Omental fat pad (tissue), 4 donors: ENCODE measurements around the gene TSNAXIP1. TPM values are rescaled to one million over a fixed set of nuclear protein-coding genes. Genes with fewer than 3 reads are reported as not detected.

Experiments
- ATAC-seq: fragments of 150-250 bp; one replicate; pipeline ENCODE4 v1.9.1; 2016; ENCODE audit warnings: mild to moderate bottlenecking, moderate library complexity; ENCODE audit not compliant: low FRiP score
- DNase-seq: peaks from one replicate; pipeline ENCODE4 v3.0.0-alpha.2; 2019; ENCODE audit warnings: low spot score
- CTCF ChIP-seq, 3 donors: fragments of 450-650 bp; IDR thresholded peaks; one replicate each; pipeline ENCODE4 v1.5.1; 2016 to 2017; ENCODE audit warnings: antibody characterized with exemption in 3 of 3, mild to moderate bottlenecking in 3 of 3, moderate library complexity in 2 of 3
- small RNA-seq: library from RNA; depleted of rRNA; stranded (forward); fragments of <200 nt; gene quantifications from one replicate; pipeline ENCODE3, GENCODE V24; 2016
- total RNA-seq, 4 donors: library from RNA; depleted of rRNA; stranded (reverse); fragments of >200 nt; gene quantifications; one replicate each; pipeline ENCODE4 v1.1.0, GENCODE V29; 2016

Gene TSNAXIP1
- total RNA-seq, 4 donors from 2014 or later, result 0.60 to 1.9 (median 1.1) TPM

- DNase-seq (no peak), ATAC-seq (no peak)
- TF ChIP-seq CTCF (IDR thresholded peaks at IDR 0.05), result no peak
Observed at GRCh38 chr16:67874372-67874771, 67.7 kb downstream of the TSNAXIP1 start.

DNA sequence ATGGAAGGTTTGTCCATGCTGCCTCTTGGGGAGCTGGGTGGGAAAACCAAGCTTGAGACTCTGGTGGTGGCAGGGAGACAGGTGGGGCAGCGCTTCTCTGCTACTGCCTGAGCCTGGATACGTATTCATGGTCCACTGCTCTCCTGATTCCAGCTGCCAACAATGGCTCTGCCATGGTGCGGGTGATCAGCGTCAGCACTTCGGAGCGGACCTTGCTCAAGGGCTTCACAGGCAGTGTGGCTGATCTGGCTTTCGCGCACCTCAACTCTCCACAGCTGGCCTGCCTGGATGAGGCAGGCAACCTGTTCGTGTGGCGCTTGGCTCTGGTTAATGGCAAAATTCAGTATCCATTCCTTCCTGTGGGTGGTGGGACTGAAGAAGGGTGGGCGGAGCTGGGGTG lies 70.4 kb downstream of the TSNAXIP1 start:
- DNase-seq, result no peak
- TF ChIP-seq CTCF (IDR thresholded peaks at IDR 0.05), result no peak

More for the DNA sequence above, 70.4 kb downstream of the TSNAXIP1 start:
- no peak for ATAC-seq

Small RNA genes lying within 50 kb of the gene (small RNA-seq; reads per million reads assigned to genes)
- gene AC040162.2, result not detected

Other genes with a start within 250 kb of the TSNAXIP1 start
- gene CTCF, start 244.4 kb upstream of the TSNAXIP1 start, total RNA-seq, result 10 to 100 TPM; 24.2 to 42.9 (median 28.2) TPM
- gene CARMIL2, start 161.7 kb upstream of the TSNAXIP1 start, total RNA-seq, result 1 to 10 TPM in 3 of 4 donors, under 1 TPM in 1; 0.93 to 7.6 (median 2.4) TPM
- gene ACD, start 146.6 kb upstream of the TSNAXIP1 start, total RNA-seq, result 10 to 100 TPM in 3 of 4 donors, 1 to 10 TPM in 1; 9.5 to 21.3 (median 18.4) TPM
- 10 to 100 TPM in 1 of 4 donors, 1 to 10 TPM in 3; 3.2 to 12.5 (median 4.6) TPM for gene PARD6A, start 145.9 kb upstream of the TSNAXIP1 start, total RNA-seq
- gene ENKD1, start 140.1 kb upstream of the TSNAXIP1 start, total RNA-seq, result 10 to 100 TPM in 3 of 4 donors, 1 to 10 TPM in 1; 7.7 to 17.8 (median 13.7) TPM
- 1 to 10 TPM; 5.0 to 8.3 (median 7.6) TPM for gene C16orf86, start 140.1 kb upstream of the TSNAXIP1 start, total RNA-seq
- 10 to 100 TPM; 10.9 to 25.2 (median 20.1) TPM for gene GFOD2, start 87.6 kb upstream of the TSNAXIP1 start, total RNA-seq
- gene RANBP10, start 329 bp upstream of the TSNAXIP1 start, total RNA-seq, result 1 to 10 TPM; 6.0 to 9.8 (median 8.3) TPM
- gene THAP11, start 35.4 kb downstream of the TSNAXIP1 start, total RNA-seq, result 10 to 100 TPM; 37.4 to 61.6 (median 48.3) TPM
- 100 to 1,000 TPM in 2 of 4 donors, 10 to 100 TPM in 2; 79.0 to 150 (median 110) TPM for gene NUTF2, start 40.0 kb downstream of the TSNAXIP1 start, total RNA-seq
- 100 to 1,000 TPM in 1 of 4 donors, 10 to 100 TPM in 3; 22.9 to 135 (median 37.8) TPM for gene CENPT, start 40.8 kb downstream of the TSNAXIP1 start, total RNA-seq
- 10 to 100 TPM; 27.3 to 92.2 (median 43.0) TPM for gene EDC4, start 66.2 kb downstream of the TSNAXIP1 start, total RNA-seq
- gene NRN1L, start 78.0 kb downstream of the TSNAXIP1 start, total RNA-seq, result 1 to 10 TPM in 2 of 4 donors, not detected in 2; 3.0 to 5.5 TPM
- 10 to 100 TPM; 16.1 to 24.6 (median 19.9) TPM for gene PSKH1, start 86.4 kb downstream of the TSNAXIP1 start, total RNA-seq
- gene CTRL, start 125.0 kb downstream of the TSNAXIP1 start, total RNA-seq, result 1 to 10 TPM in 3 of 4 donors, under 1 TPM in 1; 0.65 to 5.0 (median 2.3) TPM
- gene PSMB10, start 130.0 kb downstream of the TSNAXIP1 start, total RNA-seq, result 10 to 100 TPM; 29.9 to 53.0 (median 45.3) TPM
- 10 to 100 TPM in 3 of 4 donors, 1 to 10 TPM in 1; 7.7 to 52.2 (median 13.0) TPM for gene LCAT, start 137.2 kb downstream of the TSNAXIP1 start, total RNA-seq
- 10 to 100 TPM; 39.4 to 92.2 (median 70.8) TPM for gene SLC12A4, start 161.7 kb downstream of the TSNAXIP1 start, total RNA-seq
- gene DPEP3, start 173.6 kb downstream of the TSNAXIP1 start, total RNA-seq, result under 1 TPM in 2 of 4 donors, not detected in 2; 0.24 to 0.63 TPM
- gene DPEP2, start 192.6 kb downstream of the TSNAXIP1 start, total RNA-seq, result 1 to 10 TPM; 4.0 to 8.7 (median 4.8) TPM
- not detected for gene DPEP2NB, start 209.0 kb downstream of the TSNAXIP1 start, total RNA-seq
- 10 to 100 TPM in 1 of 4 donors, 1 to 10 TPM in 3; 6.4 to 13.5 (median 6.8) TPM for gene DDX28, start 216.3 kb downstream of the TSNAXIP1 start, total RNA-seq
- 10 to 100 TPM in 2 of 4 donors, 1 to 10 TPM in 2; 6.7 to 17.9 (median 10.2) TPM for gene DUS2, start 216.4 kb downstream of the TSNAXIP1 start, total RNA-seq